HK-2 (cell line): ENCODE measurements around the gene UNC50.
"Not testable (repeated sequence)": the region's sequence is repeated elsewhere in the genome, so short reads cannot be mapped to it uniquely, and the experiment has no call there.

Experiments used
- DNase-seq: peaks from one replicate; pipeline ENCODE4 v3.0.0-alpha.2; 2018; ENCODE audit not compliant: unreplicated experiment

UNC50 gene

GRCh38 chr2:98576666-98577312, 31.6 kb upstream of the UNC50 start:
- no peak for DNase-seq

GRCh38 chr2:98577313-98577712, 31.1 kb upstream of the UNC50 start:
- no peak for DNase-seq

GRCh38 chr2:98578231-98578630, 30.2 kb upstream of the UNC50 start:
- no peak for DNase-seq

GRCh38 chr2:98579926-98580325, 28.5 kb upstream of the UNC50 start:
- no peak for DNase-seq

- no peak for DNase-seq
These were observed 27.6 kb upstream of the UNC50 start for GRCh38 chr2:98580656-98581284.

- DNase-seq, result no peak
These were observed 25.9 kb upstream of the UNC50 start for GRCh38 chr2:98582523-98582922.

GRCh38 chr2:98583276-98583675, 25.1 kb upstream of the UNC50 start:
- no peak for DNase-seq

- no peak for DNase-seq
These were observed 24.4 kb upstream of the UNC50 start for GRCh38 chr2:98583816-98584618.

- DNase-seq, result no peak
These were observed 23.0 kb upstream of the UNC50 start for GRCh38 chr2:98585386-98585785.

GRCh38 chr2:98586551-98587140, 21.7 kb upstream of the UNC50 start:
- DNase-seq, result no peak

GRCh38 chr2:98588880-98589431, 19.4 kb upstream of the UNC50 start:
- no peak for DNase-seq

- DNase-seq, result no peak
These were observed 18.9 kb upstream of the UNC50 start for GRCh38 chr2:98589489-98589888.

GRCh38 chr2:98592565-98592964, 15.8 kb upstream of the UNC50 start:
- no peak for DNase-seq

- not testable (repeated sequence) for DNase-seq
These were observed 13.7 kb upstream of the UNC50 start for GRCh38 chr2:98594665-98595064.

- no peak for DNase-seq
These were observed 9.5 kb upstream of the UNC50 start for GRCh38 chr2:98598781-98599428.

- peak; percentile 30 for DNase-seq
These were observed 6.8 kb upstream of the UNC50 start for GRCh38 chr2:98601532-98602132.

GRCh38 chr2:98604547-98604946, 3.8 kb upstream of the UNC50 start:
- DNase-seq, result no peak

- no peak for DNase-seq
These were observed 3.3 kb upstream of the UNC50 start for GRCh38 chr2:98605076-98605475.

- DNase-seq, result no peak
These were observed 2.0 kb upstream of the UNC50 start for GRCh38 chr2:98606431-98606830.

GRCh38 chr2:98607104-98607503, 1.3 kb upstream of the UNC50 start:
- DNase-seq, result no peak

- no peak for DNase-seq
These were observed 661 bp upstream of the UNC50 start for GRCh38 chr2:98607741-98608115.
